GM12874 (cell line): Measurements from ENCODE around the gene FAM78A.

ENCODE experiments used
- TF ChIP-seq, protein P1 (sequence below): IDR thresholded peaks from 2 replicates; pipeline ENCODE4 v1.5.1; 2011; ENCODE audit warnings: low read depth, mild to moderate bottlenecking, control low read depth, low read length, moderate library complexity; ENCODE audit not compliant: insufficient read depth

The FAM78A gene

DNA sequence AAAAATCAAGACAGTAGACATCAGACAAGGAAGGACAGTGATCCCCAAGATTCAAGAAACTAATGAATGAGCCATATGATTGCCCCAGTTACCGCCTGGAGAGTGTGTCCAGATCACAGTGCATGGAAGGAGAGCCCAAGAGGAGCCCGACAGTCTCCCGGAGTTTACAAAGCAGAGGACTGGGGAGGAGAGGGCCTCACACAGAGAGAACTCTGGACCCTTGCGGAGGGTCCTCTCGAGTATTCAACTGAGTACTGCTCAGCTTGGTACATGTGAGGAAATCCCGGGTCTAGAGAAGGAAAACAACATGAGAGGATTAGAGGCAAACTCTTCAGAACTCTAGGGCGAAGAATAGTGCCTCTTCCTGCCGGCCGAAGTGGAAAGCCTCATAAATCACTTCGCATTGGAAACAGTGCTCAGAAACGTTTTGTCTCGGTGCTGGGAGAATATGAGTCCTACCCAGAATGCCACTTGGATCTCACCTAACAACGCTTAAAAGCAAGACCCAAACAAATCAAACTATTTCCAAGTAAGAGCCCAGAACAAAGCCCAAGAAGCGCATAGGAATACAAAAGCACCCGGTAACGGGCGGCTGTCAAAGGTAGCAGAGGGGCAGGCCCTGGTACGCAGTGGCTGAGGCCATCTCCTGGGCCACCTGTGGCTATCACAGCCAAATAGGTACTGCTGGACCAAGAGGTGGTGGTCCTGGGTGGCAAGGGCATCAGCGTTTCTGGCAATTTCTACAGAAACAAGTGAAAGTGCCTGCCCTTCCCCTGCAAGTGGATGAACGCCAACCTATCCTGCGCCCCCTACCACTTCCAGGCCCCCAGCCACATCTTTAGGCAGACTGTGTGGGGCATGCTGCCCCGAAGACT is 36.0 kb downstream of the FAM78A start:
- TF ChIP-seq, protein P1, sequence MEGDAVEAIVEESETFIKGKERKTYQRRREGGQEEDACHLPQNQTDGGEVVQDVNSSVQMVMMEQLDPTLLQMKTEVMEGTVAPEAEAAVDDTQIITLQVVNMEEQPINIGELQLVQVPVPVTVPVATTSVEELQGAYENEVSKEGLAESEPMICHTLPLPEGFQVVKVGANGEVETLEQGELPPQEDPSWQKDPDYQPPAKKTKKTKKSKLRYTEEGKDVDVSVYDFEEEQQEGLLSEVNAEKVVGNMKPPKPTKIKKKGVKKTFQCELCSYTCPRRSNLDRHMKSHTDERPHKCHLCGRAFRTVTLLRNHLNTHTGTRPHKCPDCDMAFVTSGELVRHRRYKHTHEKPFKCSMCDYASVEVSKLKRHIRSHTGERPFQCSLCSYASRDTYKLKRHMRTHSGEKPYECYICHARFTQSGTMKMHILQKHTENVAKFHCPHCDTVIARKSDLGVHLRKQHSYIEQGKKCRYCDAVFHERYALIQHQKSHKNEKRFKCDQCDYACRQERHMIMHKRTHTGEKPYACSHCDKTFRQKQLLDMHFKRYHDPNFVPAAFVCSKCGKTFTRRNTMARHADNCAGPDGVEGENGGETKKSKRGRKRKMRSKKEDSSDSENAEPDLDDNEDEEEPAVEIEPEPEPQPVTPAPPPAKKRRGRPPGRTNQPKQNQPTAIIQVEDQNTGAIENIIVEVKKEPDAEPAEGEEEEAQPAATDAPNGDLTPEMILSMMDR, result no peak

DNA sequence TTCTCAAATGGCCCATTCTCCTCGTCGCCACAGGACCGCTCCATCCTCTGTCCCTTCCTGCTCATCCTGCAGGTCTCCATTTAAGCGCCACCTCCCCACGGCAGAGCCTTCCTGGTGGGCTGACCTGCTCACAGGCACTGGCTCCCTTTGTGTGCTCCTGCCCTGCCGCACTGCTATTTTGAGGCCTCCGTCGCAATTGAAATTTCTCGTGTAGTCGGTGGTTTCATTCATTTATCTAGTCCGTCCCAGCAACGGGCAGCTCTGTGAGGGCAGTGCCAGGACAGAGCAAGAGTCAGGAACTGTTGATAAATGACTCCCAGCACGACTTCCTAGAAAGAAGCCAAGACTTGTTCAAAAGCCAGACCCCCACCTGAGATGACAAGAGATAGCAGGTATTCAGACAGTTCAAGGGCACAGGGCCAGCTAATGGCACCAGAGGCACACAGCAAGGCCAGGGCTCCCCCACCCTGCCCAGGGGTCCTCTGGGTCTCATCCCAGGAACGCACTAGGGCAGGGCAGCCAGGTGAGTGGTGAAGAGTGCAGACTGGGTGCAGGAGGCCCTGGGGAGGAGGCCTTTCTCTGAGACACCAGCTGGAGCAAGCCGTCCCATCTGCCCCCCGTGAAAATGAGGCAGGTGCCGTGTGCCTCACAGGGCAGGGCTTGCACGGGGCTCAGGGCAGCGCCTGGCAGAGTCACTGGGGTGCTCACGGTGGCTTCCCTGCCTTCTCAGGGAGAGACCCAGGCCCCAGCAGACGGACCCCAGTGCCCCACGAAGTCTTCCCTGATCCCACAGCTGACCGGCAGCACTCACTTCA is 36.9 kb downstream of the FAM78A start:
- TF ChIP-seq, protein P1, result no peak

DNA sequence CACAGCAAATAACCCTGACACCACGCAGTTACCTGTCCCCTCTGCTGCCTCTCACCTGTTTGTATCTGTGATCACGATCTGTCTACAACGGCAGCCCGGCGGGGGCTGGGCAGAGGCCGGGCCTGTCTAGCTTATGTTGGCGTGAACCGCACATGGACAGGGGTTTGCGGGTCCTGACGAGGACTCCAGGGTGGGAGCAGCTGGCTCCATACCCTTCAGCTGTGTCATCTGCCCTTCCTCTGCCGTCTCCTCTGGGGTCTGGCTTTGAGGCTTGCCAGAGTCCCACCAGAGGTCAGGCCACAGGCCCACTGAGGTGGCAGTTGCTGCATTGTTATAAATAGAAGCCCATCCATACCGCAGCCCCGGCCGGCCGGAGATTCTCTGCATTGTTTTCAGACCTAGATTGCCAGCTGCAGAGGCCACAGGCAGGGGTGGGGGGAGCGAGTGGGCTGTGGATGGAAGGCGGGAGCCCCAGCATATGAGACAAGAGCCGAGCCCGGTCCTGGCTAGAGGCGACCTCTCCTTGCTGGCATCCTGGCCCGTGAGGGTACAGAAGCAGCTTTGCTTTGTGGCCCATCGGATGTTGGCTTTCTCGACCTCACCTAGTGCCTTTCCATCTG is 37.8 kb downstream of the FAM78A start:
- TF ChIP-seq, protein P1, result no peak

DNA sequence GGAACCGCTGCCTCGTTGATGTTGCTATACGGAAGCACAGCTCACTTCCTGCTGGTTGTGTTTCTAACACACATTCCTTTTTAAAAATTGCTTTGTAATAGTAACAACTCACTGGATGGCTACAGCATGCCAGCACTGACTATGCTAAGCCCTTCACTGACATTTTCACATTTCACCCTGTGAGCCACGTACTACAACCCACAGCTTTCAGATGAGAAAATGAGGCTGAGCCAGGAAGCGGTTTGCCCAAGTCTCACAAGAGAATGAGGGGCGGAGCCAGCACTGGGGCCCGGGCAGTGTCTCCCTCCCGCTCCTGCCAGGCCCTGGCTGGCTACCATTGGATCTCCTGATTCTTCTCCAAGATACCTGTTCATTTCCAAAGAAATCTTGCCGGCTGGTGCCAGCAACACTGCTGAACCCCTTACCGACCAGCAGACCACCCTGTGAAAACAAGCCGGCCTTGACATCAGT is 38.3 kb downstream of the FAM78A start:
- TF ChIP-seq, protein P1, result no peak

DNA sequence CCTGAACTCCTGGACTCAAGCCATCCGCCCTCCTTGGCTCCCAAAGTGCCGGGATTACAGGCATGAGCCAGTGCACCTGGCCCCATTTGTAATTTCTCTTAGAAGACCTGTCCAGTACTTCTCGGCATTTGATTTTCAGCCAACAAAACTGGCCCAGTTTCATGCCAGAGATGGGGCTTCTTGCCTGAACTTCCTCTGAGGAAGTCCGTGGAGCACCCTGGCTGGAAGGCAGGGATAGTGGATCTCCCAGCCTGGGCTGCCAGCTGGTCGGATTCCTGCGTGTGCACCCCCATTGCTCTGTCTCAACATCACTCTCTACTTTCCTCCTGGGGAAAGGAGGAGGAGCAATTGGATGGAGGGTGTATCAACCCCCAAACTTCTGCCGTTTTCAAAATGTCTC is 39.0 kb downstream of the FAM78A start:
- TF ChIP-seq, protein P1, result no peak

DNA sequence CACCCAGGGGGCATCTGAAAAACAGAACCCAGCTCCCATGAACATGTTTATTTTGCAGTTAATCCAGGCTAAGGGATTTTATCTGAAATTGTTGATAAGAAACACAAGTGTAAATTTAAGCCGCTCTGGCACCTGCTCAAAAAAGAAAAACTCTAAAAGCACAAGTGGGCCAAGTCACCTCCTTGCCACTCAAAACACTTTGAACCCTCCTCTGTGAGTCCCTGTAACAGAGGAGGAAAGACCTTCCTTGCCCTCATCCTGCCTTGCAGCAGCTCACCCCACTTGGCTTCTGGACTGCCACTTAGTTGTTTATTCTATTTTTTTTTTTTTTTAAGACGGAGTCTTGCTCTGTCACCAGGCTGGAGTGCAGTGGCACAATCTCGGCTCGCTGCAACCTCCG is 39.5 kb downstream of the FAM78A start:
- TF ChIP-seq, protein P1, result no peak

DNA sequence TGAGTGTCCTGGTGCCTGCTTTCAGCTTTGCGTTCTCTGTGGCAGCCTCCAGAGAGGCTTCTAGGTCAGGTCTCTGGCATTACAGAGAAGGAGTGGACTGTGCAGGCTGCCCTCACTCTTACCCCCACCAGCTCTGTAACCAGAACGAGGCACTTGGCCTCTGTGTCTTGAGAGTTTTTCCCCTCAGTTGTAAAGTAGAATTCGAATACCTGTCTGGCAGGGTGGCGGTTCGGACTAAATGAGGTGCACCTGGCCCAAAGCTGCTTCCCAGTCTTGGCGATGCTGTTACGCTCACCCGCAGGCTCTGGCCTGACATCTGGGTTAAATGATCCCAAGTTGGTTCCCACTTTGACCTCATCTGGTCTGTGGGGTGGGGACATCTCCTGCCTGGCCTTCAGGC is 40.1 kb downstream of the FAM78A start:
- TF ChIP-seq, protein P1, result no peak
